Colonic mucosa (tissue), 4 donors: ENCODE data around the gene BANK1. TPM values are rescaled to one million over a fixed set of nuclear protein-coding genes. Genes with fewer than 3 reads are reported as not detected.

Experiments
- DNase-seq: peaks from one replicate; pipeline ENCODE4 v3.0.0-alpha.2; 2020
- H3K27ac ChIP-seq: fragments of 200-600 bp; one replicate; pipeline ENCODE4 v1.8.0; 2021
- H3K27me3 ChIP-seq: fragments of 200-600 bp; one replicate; pipeline ENCODE4 v1.8.0; 2021
- H3K36me3 ChIP-seq: fragments of 200-600 bp; one replicate; pipeline ENCODE4 v1.8.0; 2021
- H3K4me1 ChIP-seq: fragments of 200-600 bp; one replicate; pipeline ENCODE4 v1.8.0; 2021; ENCODE audit warnings: mild to moderate bottlenecking
- H3K4me3 ChIP-seq: fragments of 200-600 bp; one replicate; pipeline ENCODE4 v1.8.0; 2021
- H3K9ac ChIP-seq, 2 donors: one replicate each; pipeline ENCODE4 v1.7.0; 2013; ENCODE audit warnings: control low read depth in 2 of 2, low read depth in 2 of 2, low read length in 2 of 2
- H3K9me3 ChIP-seq: fragments of 200-600 bp; one replicate; pipeline ENCODE4 v1.8.0; 2021
- intact Hi-C: fragments of 100-400 bp; cut with DNase I; formaldehyde crosslinking; loops from one replicate; pipeline ENCODE4 v1.14.1; 2022
- total RNA-seq, 2 donors: library from RNA; stranded (reverse); fragmentation: NEBNext Ultra II Directional in 1 of 2; extraction: Animal tissue kit (Norgen Biotek cat#: 25700) in 1 of 2; gene quantifications; one replicate each; pipeline ENCODE4 v1.2.1, GENCODE V29; 2021
- TF ChIP-seq, protein P1 (sequence below): fragments of 200-600 bp; IDR thresholded peaks from one replicate; pipeline ENCODE4 v1.8.0; 2022; ENCODE audit warnings: antibody characterized with exemption, mild to moderate bottlenecking
- donor health status: healthy.
- donor health status: DM: no; HTN: no; CAD: no.
- donor health status: DM: no; HTN: no; CAD: no.

BANK1 gene
- total RNA-seq, 2 donors from 2014 or later = 0.82 to 1.2 TPM

DNA sequence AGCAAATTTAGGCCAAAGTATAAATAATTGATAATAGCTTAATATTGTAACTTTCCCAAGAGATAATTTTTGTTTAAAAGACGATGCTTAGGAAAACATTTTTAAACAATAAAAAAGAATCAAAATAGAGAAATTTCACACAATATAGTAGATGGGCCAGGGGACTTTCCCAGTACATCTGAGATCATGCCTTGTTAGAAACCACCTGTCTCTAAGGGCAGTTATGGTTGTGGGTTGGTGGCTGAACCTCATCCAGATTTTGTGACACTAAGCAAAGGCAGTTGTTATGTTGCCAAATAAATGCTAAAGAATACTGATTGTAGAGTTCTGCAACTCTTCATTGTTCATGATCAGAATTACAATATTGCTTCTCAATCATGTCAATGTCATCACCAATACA is 270.6 kb downstream of the BANK1 start:
- intact Hi-C loops = no loop called here

DNA sequence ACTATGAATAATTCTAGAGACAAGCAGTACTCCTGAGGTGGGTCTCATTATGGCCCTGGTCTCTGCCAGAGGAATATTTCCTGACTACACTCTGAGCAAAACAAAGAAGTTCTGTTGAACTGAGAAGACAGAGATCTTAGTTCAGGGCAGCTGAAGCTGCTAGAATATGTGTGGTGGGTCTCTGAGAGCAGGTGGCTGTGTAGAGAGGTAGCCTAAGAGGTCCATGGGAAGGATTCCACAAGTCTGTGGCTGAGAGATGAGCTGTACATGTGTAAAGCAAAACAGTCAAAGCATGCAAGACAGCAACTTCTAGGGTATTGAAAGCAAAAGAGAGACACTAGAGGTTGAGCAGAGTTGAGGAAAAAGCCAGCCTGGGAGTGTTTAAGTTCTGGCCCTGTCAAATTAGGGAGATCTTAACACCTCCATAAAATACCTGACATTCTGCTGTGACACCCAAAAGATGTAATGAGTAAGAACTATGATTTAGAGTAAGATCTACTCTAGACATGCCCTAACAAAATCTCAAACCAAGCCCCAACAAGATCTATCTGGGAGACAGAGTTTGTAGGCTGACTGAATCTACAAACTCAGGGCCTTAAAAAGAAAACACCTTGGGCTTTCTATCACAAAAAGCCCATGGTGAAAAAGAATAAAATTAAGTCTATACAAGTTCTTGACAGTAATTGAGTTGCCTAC is 274.4 kb downstream of the BANK1 start:
- no peaks in the 10 kb centered on the region for H3K4me1 ChIP-seq
- TF ChIP-seq, protein P1, sequence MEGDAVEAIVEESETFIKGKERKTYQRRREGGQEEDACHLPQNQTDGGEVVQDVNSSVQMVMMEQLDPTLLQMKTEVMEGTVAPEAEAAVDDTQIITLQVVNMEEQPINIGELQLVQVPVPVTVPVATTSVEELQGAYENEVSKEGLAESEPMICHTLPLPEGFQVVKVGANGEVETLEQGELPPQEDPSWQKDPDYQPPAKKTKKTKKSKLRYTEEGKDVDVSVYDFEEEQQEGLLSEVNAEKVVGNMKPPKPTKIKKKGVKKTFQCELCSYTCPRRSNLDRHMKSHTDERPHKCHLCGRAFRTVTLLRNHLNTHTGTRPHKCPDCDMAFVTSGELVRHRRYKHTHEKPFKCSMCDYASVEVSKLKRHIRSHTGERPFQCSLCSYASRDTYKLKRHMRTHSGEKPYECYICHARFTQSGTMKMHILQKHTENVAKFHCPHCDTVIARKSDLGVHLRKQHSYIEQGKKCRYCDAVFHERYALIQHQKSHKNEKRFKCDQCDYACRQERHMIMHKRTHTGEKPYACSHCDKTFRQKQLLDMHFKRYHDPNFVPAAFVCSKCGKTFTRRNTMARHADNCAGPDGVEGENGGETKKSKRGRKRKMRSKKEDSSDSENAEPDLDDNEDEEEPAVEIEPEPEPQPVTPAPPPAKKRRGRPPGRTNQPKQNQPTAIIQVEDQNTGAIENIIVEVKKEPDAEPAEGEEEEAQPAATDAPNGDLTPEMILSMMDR = no peak
- H3K9me3 ChIP-seq = no peaks in the 10 kb centered on the region
- no peak overlapping the region for H3K4me3 ChIP-seq
- DNase-seq = no peak
- H3K9ac ChIP-seq = no peak overlapping the region
- no peak overlapping the region for H3K27ac ChIP-seq
- intact Hi-C loops = no loop called here
- no peaks in the 10 kb centered on the region for H3K27me3 ChIP-seq
- no peaks in the 10 kb centered on the region for H3K36me3 ChIP-seq

More for the DNA sequence above, 270.6 kb downstream of the BANK1 start:
- H3K27me3 ChIP-seq = no peaks in the 10 kb centered on the region
- no peak overlapping the region for H3K4me3 ChIP-seq
- H3K27ac ChIP-seq = no peak overlapping the region
- no peaks in the 10 kb centered on the region for H3K9me3 ChIP-seq
- no peaks in the 10 kb centered on the region for H3K36me3 ChIP-seq
- H3K4me1 ChIP-seq = no peaks in the 10 kb centered on the region
- DNase-seq = no peak
- no peak overlapping the region for H3K9ac ChIP-seq
- TF ChIP-seq, protein P1 = no peak

DNA sequence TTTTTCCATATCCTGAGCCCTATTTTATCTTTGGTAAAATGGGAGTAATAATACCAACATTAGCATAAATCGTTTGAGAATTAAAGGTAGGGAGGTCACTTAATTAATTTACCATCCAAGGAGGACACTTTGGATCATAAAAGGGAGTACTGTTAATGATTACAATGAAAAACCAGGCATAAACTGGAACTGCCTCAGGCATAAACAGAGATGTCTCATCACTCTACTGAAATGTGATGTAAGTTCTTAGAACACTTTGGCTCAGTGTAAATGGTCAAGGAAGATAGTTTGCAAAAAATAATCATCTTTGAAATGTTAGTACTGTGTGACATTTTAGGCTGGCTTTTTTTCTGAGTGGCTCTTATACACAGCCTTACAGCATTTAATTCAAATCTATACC is 286.1 kb downstream of the BANK1 start:
- no peak for DNase-seq
- TF ChIP-seq, protein P1 = no peak
- Histone ChIP-seq H3K4me1 (no peaks in the 10 kb centered on the region), H3K36me3 (no peaks in the 10 kb centered on the region), H3K9me3 (no peaks in the 10 kb centered on the region), H3K9ac (no peak overlapping the region), H3K27me3 (no peaks in the 10 kb centered on the region), H3K27ac (no peak overlapping the region), H3K4me3 (no peak overlapping the region)
- intact Hi-C loops = no loop called here

DNA sequence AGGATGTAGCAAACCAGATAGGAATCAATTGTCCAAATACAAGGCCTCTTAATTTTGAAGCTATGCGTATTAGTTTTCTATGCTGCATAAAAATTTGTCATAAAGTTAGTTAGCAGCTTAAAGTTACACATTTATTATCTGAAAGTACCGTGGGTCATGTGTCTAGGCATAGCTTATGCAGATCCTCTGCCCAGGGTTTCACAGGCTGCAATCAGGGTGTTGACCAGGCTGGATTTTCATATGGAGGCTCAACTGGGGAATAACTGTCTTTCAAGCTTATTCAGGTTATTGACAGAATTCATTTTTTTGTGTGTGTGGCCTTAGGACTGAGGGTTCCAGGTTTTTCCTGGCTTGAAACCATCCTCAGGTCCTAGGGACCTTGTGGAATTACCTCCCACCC is 289.7 kb downstream of the BANK1 start:
- H3K36me3 ChIP-seq = no peaks in the 10 kb centered on the region
- intact Hi-C loops = no loop called here
- no peak overlapping the region for H3K9ac ChIP-seq
- DNase-seq = no peak
- TF ChIP-seq, protein P1 = no peak
- H3K4me1 ChIP-seq = no peaks in the 10 kb centered on the region
- no peak overlapping the region for H3K4me3 ChIP-seq
- no peaks in the 10 kb centered on the region for H3K9me3 ChIP-seq
- H3K27ac ChIP-seq = no peak overlapping the region
- no peaks in the 10 kb centered on the region for H3K27me3 ChIP-seq

DNA sequence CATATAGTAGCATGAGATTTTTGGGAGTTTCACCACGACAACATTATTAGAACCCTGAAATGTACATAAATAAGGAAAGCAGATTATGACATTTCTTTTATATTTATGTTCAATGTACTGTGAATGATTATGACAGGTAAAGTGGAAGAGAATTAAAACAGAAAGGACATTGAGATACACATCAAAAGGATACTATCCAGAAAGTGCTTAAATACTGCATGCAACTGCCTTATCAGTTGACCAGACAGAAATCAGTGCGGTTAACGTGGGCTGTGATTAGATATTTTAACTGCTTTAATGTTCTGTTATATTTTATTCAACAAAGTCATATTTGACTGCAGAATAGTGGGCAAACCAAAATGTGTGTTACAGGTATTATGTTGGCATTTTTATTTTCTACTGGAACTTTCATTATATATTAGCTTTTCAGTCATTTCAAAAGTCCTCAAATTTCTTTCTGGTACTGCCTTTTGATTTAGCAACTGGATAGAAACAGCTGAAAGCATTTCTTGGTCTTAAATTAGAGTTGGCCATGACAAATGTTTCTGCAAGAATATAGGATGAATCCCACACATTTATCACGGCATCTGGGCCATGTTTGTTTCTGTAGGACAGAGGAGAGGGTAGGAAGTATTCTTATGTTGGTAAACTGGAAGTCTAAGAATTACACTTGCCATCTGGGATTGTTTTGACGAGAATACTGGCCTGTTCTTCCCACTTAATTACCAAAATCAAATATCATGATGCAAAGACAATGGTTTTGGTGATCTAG is 299.5 kb downstream of the BANK1 start:
- no peak overlapping the region for H3K9ac ChIP-seq
- H3K36me3 ChIP-seq = no peaks in the 10 kb centered on the region
- no peaks in the 10 kb centered on the region for H3K9me3 ChIP-seq
- no peak overlapping the region for H3K27ac ChIP-seq
- H3K27me3 ChIP-seq = no peaks in the 10 kb centered on the region
- H3K4me3 ChIP-seq = no peak overlapping the region
- intact Hi-C loops = no loop called here
- TF ChIP-seq, protein P1 = no peak
- H3K4me1 ChIP-seq = no peaks in the 10 kb centered on the region
- DNase-seq = no peak
